SK-N-SH treated with all-trans-retinoic acid at 6 μM for 48 hours (cell line): ENCODE data around the gene MYO18A.

Source experiments
- ARNTL ChIP-seq: fragments of 450-650 bp; formaldehyde crosslinking; IDR thresholded peaks from 2 replicates; pipeline ENCODE4 v1.5.0; 2020; ENCODE audit warnings: low read depth, mild to moderate bottlenecking, moderate library complexity, borderline replicate concordance
- ESRRG ChIP-seq: fragments of 250-450 bp; sonication (Bioruptor Pico); IDR thresholded peaks from 2 replicates; pipeline ENCODE4 v1.6.1; 2021; ENCODE audit warnings: mild to moderate bottlenecking
- TCF4 ChIP-seq: fragments of 250-450 bp; sonication (Bioruptor Pico); IDR thresholded peaks from 2 replicates; pipeline ENCODE4 v1.8.0; 2021; ENCODE audit warnings: mild to moderate bottlenecking, moderate library complexity, borderline replicate concordance
- TOX ChIP-seq: fragments of 250-450 bp; sonication (Bioruptor Pico); IDR thresholded peaks from 2 replicates; pipeline ENCODE4 v1.8.0; 2021; ENCODE audit warnings: mild to moderate bottlenecking, moderate library complexity, borderline replicate concordance
- ZFP30 ChIP-seq: fragments of 450-650 bp; formaldehyde crosslinking; IDR thresholded peaks from 2 replicates; pipeline ENCODE4 v1.5.0; 2022; ENCODE audit warnings: mild to moderate bottlenecking, moderate library complexity
- ZNF565 ChIP-seq: fragments of 450-650 bp; formaldehyde crosslinking; conservative IDR thresholded peaks from 2 replicates; pipeline ENCODE4 v1.5.0; 2020; ENCODE audit warnings: low read depth, mild to moderate bottlenecking, moderate library complexity
- TF ChIP-seq, protein P1 (sequence below): fragments of 250-450 bp; sonication (Bioruptor Pico); IDR thresholded peaks from 2 replicates; pipeline ENCODE4 v1.8.0; 2020; ENCODE audit warnings: mild to moderate bottlenecking, moderate library complexity, borderline replicate concordance

DNA sequence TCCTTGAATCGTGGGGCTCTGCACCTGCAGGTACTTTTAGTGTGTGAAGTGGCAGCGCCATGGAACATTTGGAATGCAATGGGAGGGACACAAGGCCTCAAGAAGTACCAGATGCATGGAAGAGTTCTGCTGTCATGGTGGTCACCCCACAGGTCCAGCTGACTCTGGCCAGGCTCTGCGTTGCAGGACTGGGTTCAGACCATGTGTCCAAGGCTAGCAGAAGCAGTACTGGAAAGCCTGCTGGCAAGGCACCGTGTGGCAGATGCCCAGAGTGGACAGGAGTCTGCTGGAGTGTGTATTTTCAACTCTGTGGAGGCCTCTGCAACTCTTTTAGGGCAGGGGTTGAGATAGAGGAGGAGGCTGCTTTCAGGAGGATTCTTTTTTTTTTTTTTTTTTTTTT, 135.2 kb downstream of the MYO18A start:
- no peak for TF ChIP-seq TOX (CRISPR knock-in tag)
- TF ChIP-seq ESRRG (CRISPR knock-in tag): no peak
- TF ChIP-seq ARNTL: no peak
- TF ChIP-seq, protein P1, sequence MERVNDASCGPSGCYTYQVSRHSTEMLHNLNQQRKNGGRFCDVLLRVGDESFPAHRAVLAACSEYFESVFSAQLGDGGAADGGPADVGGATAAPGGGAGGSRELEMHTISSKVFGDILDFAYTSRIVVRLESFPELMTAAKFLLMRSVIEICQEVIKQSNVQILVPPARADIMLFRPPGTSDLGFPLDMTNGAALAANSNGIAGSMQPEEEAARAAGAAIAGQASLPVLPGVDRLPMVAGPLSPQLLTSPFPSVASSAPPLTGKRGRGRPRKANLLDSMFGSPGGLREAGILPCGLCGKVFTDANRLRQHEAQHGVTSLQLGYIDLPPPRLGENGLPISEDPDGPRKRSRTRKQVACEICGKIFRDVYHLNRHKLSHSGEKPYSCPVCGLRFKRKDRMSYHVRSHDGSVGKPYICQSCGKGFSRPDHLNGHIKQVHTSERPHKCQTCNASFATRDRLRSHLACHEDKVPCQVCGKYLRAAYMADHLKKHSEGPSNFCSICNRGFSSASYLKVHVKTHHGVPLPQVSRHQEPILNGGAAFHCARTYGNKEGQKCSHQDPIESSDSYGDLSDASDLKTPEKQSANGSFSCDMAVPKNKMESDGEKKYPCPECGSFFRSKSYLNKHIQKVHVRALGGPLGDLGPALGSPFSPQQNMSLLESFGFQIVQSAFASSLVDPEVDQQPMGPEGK: no peak
- TF ChIP-seq TCF4 (CRISPR knock-in tag): no peak
- no peak for TF ChIP-seq ZFP30 (CRISPR knock-in tag)
- no peak for TF ChIP-seq ZNF565 (CRISPR knock-in tag)
